ENCODE measurements around the gene NPAS2. TPM values are rescaled to one million over a fixed set of nuclear protein-coding genes. Genes with fewer than 3 reads are reported as not detected.

NPAS2 gene
- polyA plus RNA-seq (2013, experiment 1 of 2; ENCODE audit: insufficient read length), result 29.7 TPM
- polyA plus RNA-seq (2013, experiment 2 of 2; ENCODE audit: insufficient read length), result 28.4 TPM

- peak; percentile 72 for DNase-seq
Measured at GRCh38 chr2:100819370-100820272, at the start of gene NPAS2. NPAS2 (plus strand) TSS chr2:100820139; CDS start chr2:100904755, 84,616 bp downstream.

- DNase-seq, result no peak
Measured at GRCh38 chr2:100771125-100771524, 48.8 kb upstream of the NPAS2 start.

DNA sequence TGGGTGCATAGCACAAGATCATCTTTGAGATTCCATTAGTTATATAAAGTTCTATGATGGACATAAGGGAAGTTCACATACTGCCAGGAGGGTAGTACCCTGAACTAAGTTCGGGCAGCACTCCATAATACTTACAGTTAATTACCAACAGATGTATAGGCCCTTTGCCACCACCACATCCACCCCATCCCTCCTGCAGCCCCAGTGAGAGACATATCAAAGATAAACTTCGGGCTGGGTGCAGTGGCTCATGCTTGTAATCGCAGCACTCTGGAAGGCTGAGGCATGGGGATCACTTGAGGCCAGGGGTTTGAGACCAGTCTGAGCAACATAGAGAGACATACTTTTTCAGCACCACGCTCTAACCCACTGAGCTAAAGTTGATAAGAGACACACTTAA lies 46.4 kb upstream of the NPAS2 start:
- peak; percentile 63 for DNase-seq

GRCh38 chr2:100776445-100776844 lies 43.5 kb upstream of the NPAS2 start:
- DNase-seq, result no peak

- DNase-seq, result no peak
Measured at GRCh38 chr2:100778637-100779450, 41.1 kb upstream of the NPAS2 start.

- DNase-seq, result no peak
Measured at GRCh38 chr2:100779908-100780202, 40.1 kb upstream of the NPAS2 start.

- DNase-seq, result no peak
Measured at GRCh38 chr2:100780203-100781008, 39.5 kb upstream of the NPAS2 start.

- DNase-seq, result no peak
Measured at GRCh38 chr2:100781009-100781325, 39.0 kb upstream of the NPAS2 start.

DNA sequence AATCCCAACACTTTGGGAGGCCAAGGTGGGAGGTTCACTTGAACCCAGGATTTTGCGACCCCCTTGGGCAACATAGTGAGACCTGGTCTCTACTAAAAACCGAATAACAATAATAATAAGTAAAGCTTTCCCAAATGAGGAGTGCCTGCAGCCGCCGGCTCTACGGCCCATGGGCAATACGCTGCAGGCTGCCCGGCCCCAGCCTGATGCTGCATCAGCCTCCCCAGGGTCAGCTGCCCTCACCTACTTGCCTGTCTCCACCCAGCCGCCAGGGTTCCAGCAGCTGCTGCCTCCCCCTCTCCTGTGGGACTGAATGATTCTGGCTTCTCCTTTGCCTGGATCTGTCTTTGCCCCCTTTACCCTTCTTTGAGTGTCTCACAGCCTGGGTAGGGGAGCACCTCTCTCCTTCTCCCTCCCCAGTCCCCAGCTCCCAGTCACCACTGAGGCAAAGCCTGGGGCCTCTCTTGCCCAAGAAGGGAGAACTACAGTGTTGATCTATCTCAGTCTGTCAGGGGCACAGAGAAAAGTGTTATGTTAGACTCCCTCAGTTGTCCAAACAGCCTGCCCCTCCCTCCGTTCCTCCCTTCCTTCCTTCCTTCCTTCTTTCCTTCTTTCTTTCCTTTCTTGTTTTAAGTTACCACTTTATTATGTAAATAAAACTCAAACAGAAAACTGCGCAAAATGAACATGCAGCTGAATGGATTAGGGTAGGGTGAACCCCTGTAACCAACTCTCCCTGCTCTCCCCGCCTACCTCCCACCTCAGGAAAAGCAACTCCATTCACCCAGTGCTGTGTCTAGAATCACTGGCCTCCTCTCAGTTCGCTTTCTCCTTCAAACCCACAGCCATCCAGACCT lies 38.2 kb upstream of the NPAS2 start:
- DNase-seq, result no peak

DNA sequence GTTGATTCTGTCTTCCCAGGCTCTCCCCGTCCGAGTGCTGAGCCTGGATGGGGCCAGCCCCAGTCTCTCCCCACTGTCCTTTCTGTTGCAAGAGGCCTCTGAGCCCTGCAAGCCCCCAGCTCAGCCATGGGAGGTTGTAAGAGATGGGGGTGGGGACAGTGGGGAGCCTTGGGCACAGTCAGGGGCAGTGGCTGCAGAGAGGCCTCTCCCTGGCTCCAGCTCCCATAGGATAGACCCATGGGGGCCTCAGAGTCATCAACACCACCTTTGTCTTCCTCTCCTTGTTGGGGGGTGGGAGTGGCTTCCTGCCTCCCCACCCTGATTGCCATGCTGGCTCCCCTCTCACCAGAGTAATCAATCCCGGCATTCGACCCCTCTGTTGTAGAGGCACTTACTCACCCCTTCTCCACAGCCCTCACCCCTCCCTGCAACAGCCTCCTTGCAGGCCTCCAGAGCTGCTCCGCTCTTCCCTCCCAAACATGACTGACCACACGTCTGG lies 37.5 kb upstream of the NPAS2 start:
- DNase-seq, result no peak

GRCh38 chr2:100783987-100784386 lies 36.0 kb upstream of the NPAS2 start:
- no peak for DNase-seq

GRCh38 chr2:100784681-100785080 lies 35.3 kb upstream of the NPAS2 start:
- no peak for DNase-seq

- DNase-seq, result no peak
Measured at GRCh38 chr2:100785626-100786296, 34.2 kb upstream of the NPAS2 start.

DNA sequence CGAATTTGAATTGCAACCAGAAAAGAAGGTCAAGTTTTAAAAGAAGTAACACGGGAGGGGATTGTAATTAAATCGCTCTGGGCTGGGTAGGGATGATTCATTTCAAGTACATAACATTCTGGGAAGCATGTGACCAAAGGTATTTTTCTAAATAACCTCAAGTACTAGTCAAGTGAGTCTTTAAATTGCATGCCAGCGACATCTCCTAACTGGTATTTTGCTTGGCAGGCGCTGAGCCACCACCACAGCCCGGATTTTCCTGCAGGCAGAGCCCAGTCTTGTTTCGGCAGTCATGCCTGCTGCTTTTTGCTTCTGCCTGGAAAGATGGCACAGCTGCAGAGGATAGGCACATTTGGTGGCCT lies 33.7 kb upstream of the NPAS2 start:
- DNase-seq, result peak; percentile 90

DNA sequence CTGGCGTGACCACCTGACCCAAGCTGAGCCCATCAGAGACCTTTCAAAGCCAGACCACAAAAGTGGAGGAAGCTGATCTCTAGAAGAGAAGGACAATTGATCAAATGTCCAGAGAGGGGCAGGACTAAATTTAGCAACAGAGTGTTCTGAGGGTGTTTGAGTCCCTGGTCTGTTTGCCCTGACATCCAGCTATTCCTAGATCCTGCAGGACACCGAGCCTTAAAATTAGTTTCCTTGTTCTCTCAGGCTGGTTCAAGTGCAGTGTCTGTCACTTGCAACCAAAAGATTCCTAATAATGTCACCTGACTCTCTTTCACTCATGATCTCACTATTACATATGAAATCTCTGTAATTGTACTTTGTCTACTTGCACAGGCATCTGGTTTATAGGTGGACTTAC lies 33.0 kb upstream of the NPAS2 start:
- DNase-seq, result no peak

- no peak for DNase-seq
Measured at GRCh38 chr2:100789361-100789760, 30.6 kb upstream of the NPAS2 start.

GRCh38 chr2:100791294-100791935 lies 28.5 kb upstream of the NPAS2 start:
- no peak for DNase-seq

GRCh38 chr2:100791936-100792308 lies 28.0 kb upstream of the NPAS2 start:
- DNase-seq, result no peak

- no peak for DNase-seq
Measured at GRCh38 chr2:100793220-100793619, 26.7 kb upstream of the NPAS2 start.

DNA sequence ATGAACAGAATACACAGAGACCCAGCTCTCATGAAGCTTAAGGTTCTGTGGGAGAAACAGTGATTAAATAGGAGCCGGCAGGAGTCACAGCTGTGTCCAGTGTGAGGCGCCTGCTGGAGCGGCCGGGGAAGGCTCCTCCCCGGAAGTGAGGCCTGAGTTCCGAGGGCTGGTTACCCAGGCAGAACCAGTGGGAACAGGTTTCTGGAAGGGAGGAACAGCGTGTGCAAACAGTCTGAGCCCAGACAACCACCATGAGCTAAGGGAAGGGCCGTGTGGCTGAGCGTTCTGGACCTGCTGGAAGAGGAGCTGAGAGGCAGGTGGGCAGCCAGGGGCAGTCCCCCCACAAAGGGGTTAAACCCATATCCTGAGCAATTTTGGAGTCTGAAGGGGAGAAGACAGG lies 26.0 kb upstream of the NPAS2 start:
- DNase-seq, result no peak
